HG02678 (cell line): ENCODE data around the gene RHOT2.

Source experiments
- ATAC-seq: cut with Tn5 transposase; IDR thresholded peaks from one replicate; pipeline ENCODE4 v1.9.1; 2021; ENCODE audit warnings: mild to moderate bottlenecking, moderate library complexity; ENCODE audit not compliant: unreplicated experiment

Gene RHOT2

GRCh38 chr16:667780-668518 is at the start of gene RHOT2:
TSS of gene RHOT2 (plus strand) at chr16:668132. CDS start at chr16:668200, 68 bp downstream.
- ATAC-seq: peak; percentile 82

- no peak for ATAC-seq
These were observed 48.3 kb upstream of the RHOT2 start for GRCh38 chr16:619476-620100.

GRCh38 chr16:620700-621525 is 47.0 kb upstream of the RHOT2 start:
- ATAC-seq: no peak

GRCh38 chr16:621526-622105 is 46.3 kb upstream of the RHOT2 start:
- no peak for ATAC-seq

- no peak for ATAC-seq
These were observed 45.0 kb upstream of the RHOT2 start for GRCh38 chr16:622920-623280.

GRCh38 chr16:624526-625070 is 43.3 kb upstream of the RHOT2 start:
- ATAC-seq: no peak

GRCh38 chr16:625117-625976 is 42.6 kb upstream of the RHOT2 start:
- no peak for ATAC-seq

- ATAC-seq: no peak
These were observed 41.8 kb upstream of the RHOT2 start for GRCh38 chr16:625977-626765.

GRCh38 chr16:626787-627453 is 41.0 kb upstream of the RHOT2 start:
- no peak for ATAC-seq

GRCh38 chr16:627454-628239 is 40.3 kb upstream of the RHOT2 start:
- ATAC-seq: no peak

- ATAC-seq: no peak
These were observed 39.4 kb upstream of the RHOT2 start for GRCh38 chr16:628321-629061.

- ATAC-seq: no peak
These were observed 38.6 kb upstream of the RHOT2 start for GRCh38 chr16:629185-629832.

GRCh38 chr16:629833-630248 is 38.1 kb upstream of the RHOT2 start:
- ATAC-seq: no peak

GRCh38 chr16:630249-630814 is 37.6 kb upstream of the RHOT2 start:
- ATAC-seq: no peak

GRCh38 chr16:630815-631405 is 37.0 kb upstream of the RHOT2 start, which contains the start of gene WFIKKN1:
TSS of gene WFIKKN1 (plus strand) at chr16:630985. CDS start at chr16:631254, 269 bp downstream.
- ATAC-seq: no peak

GRCh38 chr16:631808-632358 is 36.0 kb upstream of the RHOT2 start:
- no peak for ATAC-seq
